Fibroblast of lung (primary cell): ENCODE data around the gene DDOST. TPM values are rescaled to one million over a fixed set of nuclear protein-coding genes. Genes with fewer than 3 reads are reported as not detected.

Experiments used
- DNase-seq, 2 donors: peaks; one replicate each; pipeline versions ENCODE4 v3.0.0 to v3.0.0-alpha.2; 2010; ENCODE audit warnings: low read depth in 2 of 2
- H2AFZ ChIP-seq: 2 replicates; pipeline ENCODE4 v1.5.1; 2012; ENCODE audit warnings: low read length, control low read depth, inconsistent platforms
- H3K27ac ChIP-seq: 2 replicates; pipeline ENCODE4 v1.5.1; 2011; ENCODE audit warnings: low read length, control low read depth; ENCODE audit not compliant: insufficient read depth
- H3K27me3 ChIP-seq: 2 replicates; pipeline ENCODE4 v1.5.1; 2011; ENCODE audit warnings: mild to moderate bottlenecking, low read length; ENCODE audit not compliant: control insufficient read depth, insufficient read depth
- H3K36me3 ChIP-seq: 2 replicates; pipeline ENCODE4 v1.5.1; 2011; ENCODE audit warnings: low read length; ENCODE audit not compliant: control insufficient read depth, insufficient read depth
- H3K4me1 ChIP-seq: 2 replicates; pipeline ENCODE4 v1.5.1; 2011; ENCODE audit warnings: low read length; ENCODE audit not compliant: control insufficient read depth, insufficient read depth; ENCODE audit errors: extremely low read depth
- H3K4me2 ChIP-seq: 2 replicates; pipeline ENCODE4 v1.5.1; 2011; ENCODE audit warnings: low read length, control low read depth; ENCODE audit not compliant: insufficient read depth; ENCODE audit errors: extremely low read depth
- H3K4me3 ChIP-seq, 4 experiments: fragments of 200-600 bp in 1 of 4; sonication (generic) in 1 of 4; replicated peaks in 1 of 4; 2 replicates each; pipeline ENCODE4 v1.5.1; 2011 to 2016; ENCODE audit warnings: low read length in 4 of 4, low read depth in 3 of 4, mild to moderate bottlenecking in 3 of 4, control low read depth in 2 of 4, inconsistent platforms in 1 of 4, mixed read lengths in 1 of 4; ENCODE audit not compliant: insufficient read depth in 1 of 4; ENCODE audit errors: control extremely low read depth in 1 of 4
- H3K79me2 ChIP-seq: 2 replicates; pipeline ENCODE4 v1.5.1; 2012; ENCODE audit warnings: mild to moderate bottlenecking, low read length, inconsistent platforms; ENCODE audit not compliant: control insufficient read depth, insufficient read depth
- H3K9ac ChIP-seq: 2 replicates; pipeline ENCODE4 v1.5.1; 2011; ENCODE audit warnings: mild to moderate bottlenecking, low read length, control low read depth; ENCODE audit not compliant: insufficient read depth
- H3K9me3 ChIP-seq: 2 replicates; pipeline ENCODE4 v1.5.1; 2012; ENCODE audit warnings: low read depth, low read length; ENCODE audit not compliant: control insufficient read depth, insufficient read depth
- H4K20me1 ChIP-seq: 2 replicates; pipeline ENCODE4 v1.5.1; 2011; ENCODE audit warnings: low read length; ENCODE audit not compliant: control insufficient read depth, insufficient read depth; ENCODE audit errors: extremely low read depth
- CTCF ChIP-seq, 2 donors: IDR thresholded peaks in 1 of 2; conservative IDR thresholded peaks in 1 of 2; 1 replicate in 1 of 2; 2 replicates in 1 of 2; pipeline ENCODE4 v1.5.1; 2011 to 2012; ENCODE audit warnings: low read length in 2 of 2, control low read depth in 1 of 2, inconsistent platforms in 1 of 2, low read depth in 1 of 2, mild to moderate bottlenecking in 1 of 2
- EZH2 ChIP-seq: IDR thresholded peaks from 2 replicates; pipeline ENCODE4 v1.5.1; 2012; ENCODE audit warnings: low read length, control low read depth, mild to moderate bottlenecking; ENCODE audit errors: missing control alignments
- polyA plus RNA-seq, 2 donors: library from polyadenylated mRNA; depleted of rRNA in 1 of 2; stranded (reverse) in 1 of 2; unstranded in 1 of 2; fragments of >200 nt; gene quantifications; 2 replicates each; pipeline ENCODE4 v1.2.1, GENCODE V29; 2011 to 2012; ENCODE audit warnings: missing spikeins in 1 of 2
- total RNA-seq: library from RNA; depleted of rRNA; stranded (reverse); fragments of >200 nt; gene quantifications from 2 replicates; pipeline ENCODE4 v1.2.1, GENCODE V29; 2014

The DDOST gene
- total and polyA plus RNA-seq, 2 donors (not counting 1 experiment from before 2014, with no cell fraction given) = 319 to 372 TPM

- TF ChIP-seq EZH2 (no peak), CTCF (conservative IDR thresholded peaks at IDR 0.05 in 1 of 2, IDR thresholded peaks at IDR 0.05 in 1 of 2; ENCODE audit: low read depth in 1 of 2, low read length in 2 of 2) (no peak)
- DNase-seq = no peak
- Histone ChIP-seq H3K36me3 (no peaks in the 10 kb centered on the region), H3K4me2 (no peak overlapping the region), H3K27ac (no peak overlapping the region), H3K4me3 (no peak overlapping the region), H4K20me1 (no peaks in the 10 kb centered on the region), H3K27me3 (no peaks in the 10 kb centered on the region), H3K9me3 (no peaks in the 10 kb centered on the region), H3K4me1 (no peaks in the 10 kb centered on the region), H3K9ac (no peak overlapping the region), H2AFZ (no peak overlapping the region), H3K79me2 (no peaks in the 10 kb centered on the region)
These were observed 30.7 kb upstream of the DDOST start for GRCh38 chr1:20691872-20692271.

GRCh38 chr1:20689645-20690056, 28.5 kb upstream of the DDOST start:
- no peak for DNase-seq
- Histone ChIP-seq H3K79me2 (no peaks in the 10 kb centered on the region), H3K4me1 (no peaks in the 10 kb centered on the region), H3K4me3 (no peak overlapping the region), H3K27ac (no peak overlapping the region), H3K27me3 (no peaks in the 10 kb centered on the region), H3K9me3 (no peaks in the 10 kb centered on the region), H3K4me2 (no peak overlapping the region), H2AFZ (no peak overlapping the region), H3K36me3 (no peaks in the 10 kb centered on the region), H3K9ac (no peak overlapping the region), H4K20me1 (no peaks in the 10 kb centered on the region)
- TF ChIP-seq CTCF (conservative IDR thresholded peaks at IDR 0.05 in 1 of 2, IDR thresholded peaks at IDR 0.05 in 1 of 2; ENCODE audit: low read depth in 1 of 2, low read length in 2 of 2) = no peak
- no peak for TF ChIP-seq EZH2

GRCh38 chr1:20686883-20687725, 25.9 kb upstream of the DDOST start:
- H3K79me2 ChIP-seq = no peaks in the 10 kb centered on the region
- H3K9ac ChIP-seq = no peak overlapping the region
- H3K4me3 ChIP-seq = no peak overlapping the region
- no peaks in the 10 kb centered on the region for H3K36me3 ChIP-seq
- H4K20me1 ChIP-seq = no peaks in the 10 kb centered on the region
- H3K27me3 ChIP-seq = no peaks in the 10 kb centered on the region
- H3K9me3 ChIP-seq = no peaks in the 10 kb centered on the region
- DNase-seq = no peak
- no peaks in the 10 kb centered on the region for H3K4me1 ChIP-seq
- no peak overlapping the region for H2AFZ ChIP-seq
- TF ChIP-seq EZH2 (no peak), CTCF (conservative IDR thresholded peaks at IDR 0.05 in 1 of 2, IDR thresholded peaks at IDR 0.05 in 1 of 2; ENCODE audit: low read depth in 1 of 2, low read length in 2 of 2) (no peak)
- H3K27ac ChIP-seq = no peak overlapping the region
- no peak overlapping the region for H3K4me2 ChIP-seq
